HL-60/S4 (cell line): ENCODE data around the gene OOEP.

Experiments used
- in situ Hi-C: fragments of 300-500 bp; cut with MboI; formaldehyde crosslinking; loops from 2 replicates; pipeline ENCODE4 v1.14.3; 2022; ENCODE audit warnings: low sequenced_read_pairs

OOEP gene

DNA sequence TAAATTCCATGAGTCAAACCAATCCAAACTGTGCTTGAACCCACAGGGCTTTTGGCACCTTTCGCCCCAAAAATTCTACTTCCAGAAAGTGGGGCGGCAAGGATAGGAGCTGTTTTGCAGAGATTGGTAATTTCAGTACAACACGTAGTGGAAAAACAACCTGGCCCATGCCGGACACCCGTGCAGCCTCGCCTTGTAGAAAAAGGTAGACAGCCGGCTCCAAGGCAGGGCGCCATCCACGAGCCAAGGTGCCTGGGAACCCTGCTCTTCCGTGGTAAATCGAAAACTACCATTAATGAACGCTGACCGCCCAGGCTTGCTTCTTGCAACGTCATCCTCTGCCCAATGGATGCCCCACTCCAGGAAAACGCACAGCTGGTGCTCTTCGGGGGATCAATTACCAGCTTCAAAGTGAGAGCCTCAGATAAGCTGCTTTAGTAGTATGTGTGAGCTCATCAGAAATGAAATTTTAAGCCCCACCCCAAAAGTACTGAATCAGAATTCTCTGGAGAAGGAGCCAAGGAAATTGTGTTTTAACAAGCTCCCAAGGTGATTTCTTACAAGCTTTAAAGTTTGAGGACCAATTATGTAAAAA lies 1.8 kb downstream of the OOEP start:
- in situ Hi-C loops = no loop called here

DNA sequence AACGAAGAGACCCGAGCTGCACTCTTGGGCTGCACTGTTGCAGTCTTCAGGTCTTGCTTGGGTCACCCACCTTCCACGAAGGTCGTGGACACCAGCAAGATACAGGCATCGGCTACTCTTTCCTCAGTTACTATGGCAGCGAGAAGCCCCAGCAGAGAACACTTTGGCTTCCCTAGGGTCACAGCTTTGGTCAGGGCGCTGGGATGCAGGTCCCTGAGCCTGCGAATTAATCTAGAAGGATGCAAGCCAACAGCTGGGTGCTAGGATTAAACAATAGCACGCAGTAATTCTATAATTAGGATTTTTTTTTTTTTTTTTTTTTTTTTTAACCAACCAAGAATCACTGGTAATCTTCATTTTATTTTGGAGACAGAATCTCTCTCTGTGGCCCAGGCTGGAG lies 5.1 kb downstream of the OOEP start:
- in situ Hi-C loops = no loop called here

DNA sequence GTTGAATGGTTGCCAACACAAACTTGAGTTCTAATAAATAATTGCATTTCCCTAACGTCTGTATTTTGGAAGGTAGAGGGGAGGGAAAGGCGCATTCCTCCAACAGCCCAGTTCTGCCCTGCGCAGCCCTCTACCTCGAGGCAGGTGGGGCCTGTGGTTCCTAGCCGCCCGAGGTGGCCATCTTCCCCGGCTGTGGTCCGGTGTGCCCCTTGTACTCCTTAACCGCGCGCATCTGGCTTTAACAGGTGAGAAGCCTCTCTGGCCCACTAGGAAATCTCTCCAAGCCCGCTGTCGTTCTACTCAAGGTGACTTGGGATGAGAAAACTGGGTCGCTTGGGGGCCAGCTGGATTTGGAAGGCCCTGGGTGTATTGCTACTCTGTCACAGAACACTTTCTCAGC lies 5.6 kb downstream of the OOEP start:
- in situ Hi-C loops = no loop called here

DNA sequence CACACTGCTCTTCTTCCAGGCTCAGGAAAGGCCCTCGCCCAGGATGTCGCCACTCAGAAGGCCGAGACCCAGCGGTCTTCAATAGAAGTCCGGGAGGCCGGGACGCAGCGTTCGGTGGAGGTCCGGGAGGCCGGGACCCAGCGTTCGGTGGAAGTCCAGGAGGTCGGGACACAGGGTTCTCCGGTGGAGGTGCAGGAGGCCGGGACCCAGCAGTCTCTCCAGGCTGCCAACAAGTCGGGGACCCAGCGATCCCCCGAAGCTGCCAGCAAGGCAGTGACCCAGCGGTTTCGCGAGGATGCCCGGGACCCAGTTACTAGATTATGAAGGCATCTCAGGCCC lies 6.2 kb downstream of the OOEP start:
- in situ Hi-C loops = no loop called here

DNA sequence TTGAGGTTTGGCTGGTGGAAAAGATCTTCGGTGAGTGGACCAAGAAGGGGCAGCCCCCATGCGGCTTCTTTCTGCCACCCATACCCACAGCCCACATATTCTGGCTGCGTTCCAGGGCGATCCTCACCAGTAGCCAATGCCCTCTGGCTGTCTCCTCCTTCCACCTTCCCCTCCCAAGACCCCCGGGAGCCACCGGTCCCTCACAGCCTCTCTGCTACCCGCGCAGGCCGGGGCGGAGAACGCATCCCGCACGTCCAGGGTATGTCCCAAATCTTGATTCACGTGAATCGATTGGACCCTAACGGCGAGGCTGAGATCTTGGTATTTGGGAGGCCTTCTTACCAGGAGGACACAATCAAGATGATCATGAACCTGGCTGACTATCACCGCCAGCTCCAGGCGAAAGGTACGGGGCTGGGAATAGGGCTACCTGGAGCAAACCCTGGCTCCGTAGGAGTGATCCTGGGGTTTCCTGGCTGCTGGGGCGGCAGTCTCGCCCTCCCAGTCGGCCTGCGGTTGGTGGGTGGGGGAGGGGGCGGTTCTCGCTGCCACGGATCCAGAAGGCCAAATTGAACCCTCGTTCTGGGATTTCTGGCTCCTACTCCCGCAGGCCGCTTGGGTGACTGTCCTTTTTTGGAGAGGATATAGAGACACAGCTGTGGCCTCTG lies 6.7 kb downstream of the OOEP start:
- in situ Hi-C loops = no loop called here

DNA sequence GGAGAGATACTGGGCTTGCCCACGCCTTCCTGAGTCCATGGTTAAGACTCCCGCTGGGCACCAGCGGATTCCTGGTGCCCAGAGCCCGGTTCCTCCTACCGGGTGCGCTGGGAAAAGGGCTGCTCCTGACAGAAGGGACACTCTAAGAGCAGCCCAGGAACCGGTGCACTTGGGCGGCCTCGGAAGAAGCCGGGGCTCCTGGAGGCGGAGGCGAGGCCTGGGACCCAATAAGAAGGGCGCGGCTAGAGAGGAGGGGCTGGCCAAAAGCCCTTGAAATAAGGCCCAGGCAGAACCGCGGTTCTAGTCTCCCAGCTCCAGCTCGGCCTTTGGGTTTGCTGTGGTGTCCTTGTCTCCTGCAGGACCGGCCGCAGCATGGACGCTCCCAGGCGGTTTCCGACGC lies 7.3 kb downstream of the OOEP start, which contains the start of gene KHDC3L:
Gene KHDC3L (plus strand): TSS at position 301 of the 400 bp plus-strand sequence. CDS start 72 bp downstream, at position 373.
- in situ Hi-C loops = no loop called here

DNA sequence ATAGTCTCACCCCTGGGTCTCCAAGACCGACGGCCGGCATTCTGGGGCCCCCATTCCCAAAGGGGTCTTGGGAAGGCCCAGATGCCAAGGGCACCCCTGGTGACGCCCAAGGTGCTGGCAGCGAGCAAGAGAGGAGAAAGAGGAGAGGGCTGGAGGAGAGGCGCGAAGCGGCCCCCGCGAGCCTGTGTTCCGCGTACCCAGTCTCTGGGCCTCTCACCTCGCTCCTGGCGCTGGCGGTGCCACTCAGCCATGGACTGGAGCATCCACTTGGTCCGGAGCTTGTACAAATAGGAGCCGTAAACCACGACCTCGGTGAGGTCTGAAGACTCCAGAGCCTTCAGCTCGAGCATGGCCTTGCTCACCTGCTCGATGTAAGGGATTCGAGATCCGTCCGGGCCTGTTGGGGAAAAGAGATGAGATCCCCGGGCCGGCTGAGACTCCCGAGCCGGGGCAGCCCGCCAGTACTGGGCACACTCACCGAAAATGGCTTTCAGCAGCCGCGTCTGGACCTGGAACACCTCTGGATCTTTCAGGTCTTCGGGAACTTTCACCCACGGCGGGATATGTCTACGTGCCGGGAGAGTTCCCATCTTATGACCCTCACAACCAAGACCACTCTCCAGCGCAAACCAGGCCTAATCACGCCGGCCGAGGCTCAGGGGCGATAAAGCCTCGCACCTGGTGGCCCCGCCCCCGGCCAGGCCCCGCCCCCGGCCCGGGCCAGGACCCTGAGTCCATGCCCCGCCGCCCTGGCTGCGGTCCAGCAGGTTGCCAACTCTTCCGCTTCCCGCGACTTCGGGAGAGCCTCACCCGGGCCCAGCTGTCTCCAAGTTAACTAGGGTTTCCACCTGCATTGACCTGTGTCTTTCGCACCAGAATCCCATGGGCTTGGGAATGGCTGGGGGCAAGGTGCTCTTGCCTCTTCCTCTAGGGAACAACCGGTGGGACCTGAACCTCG lies 15.8 kb downstream of the OOEP start, which contains the start of gene DPPA5:
Gene DPPA5 (minus strand): TSS at position 641 of the 958 bp plus-strand sequence. CDS start 51 bp downstream, at position 590.
- in situ Hi-C loops = no loop called here

DNA sequence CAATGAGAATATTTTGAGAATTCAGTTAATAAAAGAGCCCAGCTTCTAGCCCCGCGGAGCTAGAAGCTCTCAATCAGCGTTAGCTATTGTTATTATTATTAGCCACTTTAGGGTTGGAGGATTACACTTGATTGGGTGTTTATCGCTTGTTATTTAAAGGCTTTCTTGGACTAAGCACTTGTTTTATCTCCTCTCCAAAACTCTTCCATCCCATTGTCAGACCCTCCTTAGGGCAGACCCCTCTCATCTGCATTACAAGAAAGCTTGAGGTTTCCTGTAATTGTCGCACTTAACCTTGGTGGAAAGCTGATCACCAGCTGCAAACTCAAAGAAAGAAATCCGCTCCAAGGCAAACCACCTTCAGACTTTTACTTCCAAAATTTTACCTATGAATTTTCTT lies 20.4 kb downstream of the OOEP start:
- in situ Hi-C loops = no loop called here

DNA sequence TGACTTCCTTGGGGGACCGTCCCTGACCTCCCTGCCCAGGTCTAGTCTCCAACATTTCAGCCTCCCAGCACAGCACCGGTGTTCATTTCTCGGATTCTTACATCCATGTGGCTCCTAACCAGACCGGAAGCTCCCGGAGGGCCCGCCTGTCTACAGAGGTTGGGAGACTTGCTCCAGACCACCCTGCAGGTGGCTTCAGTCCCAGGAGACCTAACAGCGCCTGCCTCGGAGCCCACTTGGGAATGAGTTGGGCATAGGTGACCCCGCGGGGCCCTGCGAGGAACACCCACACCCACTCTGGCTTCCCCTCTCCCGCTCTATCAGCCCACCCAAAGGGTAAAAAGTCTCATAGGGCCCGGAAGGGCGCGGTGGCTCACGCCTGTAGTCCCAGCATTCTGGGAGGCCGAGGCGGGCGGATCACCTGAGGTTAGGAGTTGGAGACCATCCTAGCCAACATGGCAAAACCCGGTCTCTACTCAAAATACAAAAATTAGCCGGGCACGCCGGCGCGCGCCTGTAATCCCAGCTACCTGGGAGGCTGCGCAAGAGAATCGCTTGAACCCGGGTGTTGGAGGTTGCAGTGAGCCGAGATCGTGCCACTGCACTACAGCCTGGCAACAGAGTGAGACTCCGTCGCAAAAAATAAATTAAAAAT lies 21.0 kb downstream of the OOEP start:
- in situ Hi-C loops = no loop called here

DNA sequence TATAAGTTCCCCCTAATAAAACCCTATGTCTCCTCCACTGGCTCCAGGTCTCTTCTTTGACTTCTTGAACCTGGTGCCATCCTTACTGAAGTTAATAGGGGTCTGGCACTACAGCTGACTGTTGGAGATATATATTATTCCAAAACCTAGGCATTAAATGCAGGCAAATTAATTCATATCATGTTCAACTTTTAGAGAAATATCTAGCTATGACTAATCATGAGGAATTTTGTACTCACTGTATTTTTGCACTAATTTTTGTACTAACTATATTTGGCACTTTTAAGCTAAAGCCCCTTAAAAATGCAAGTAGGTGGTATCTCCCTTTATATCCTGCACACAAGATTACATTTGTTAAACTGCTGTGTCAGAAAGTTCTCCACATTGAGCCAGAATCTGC lies 26.5 kb downstream of the OOEP start:
- in situ Hi-C loops = no loop called here

DNA sequence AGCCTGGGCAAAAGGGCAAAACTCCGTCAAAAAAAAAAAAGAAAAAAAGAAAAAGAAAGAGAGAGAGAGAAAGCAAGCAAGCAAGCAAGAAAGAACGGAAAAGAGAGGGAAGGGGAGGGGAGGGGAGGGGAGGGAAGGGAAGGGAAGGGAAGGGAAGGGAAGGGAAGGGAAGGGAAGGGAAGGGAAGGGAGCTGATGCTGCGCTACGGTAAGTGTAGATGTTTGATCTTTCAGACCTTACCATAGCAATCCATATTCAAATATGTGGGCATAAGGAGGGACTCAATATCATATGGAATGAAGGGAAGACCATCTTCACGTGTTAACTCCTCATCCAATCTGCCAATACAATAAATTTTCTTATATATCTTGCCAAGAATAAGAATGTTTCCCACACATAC lies 27.5 kb downstream of the OOEP start:
- in situ Hi-C loops = no loop called here

DNA sequence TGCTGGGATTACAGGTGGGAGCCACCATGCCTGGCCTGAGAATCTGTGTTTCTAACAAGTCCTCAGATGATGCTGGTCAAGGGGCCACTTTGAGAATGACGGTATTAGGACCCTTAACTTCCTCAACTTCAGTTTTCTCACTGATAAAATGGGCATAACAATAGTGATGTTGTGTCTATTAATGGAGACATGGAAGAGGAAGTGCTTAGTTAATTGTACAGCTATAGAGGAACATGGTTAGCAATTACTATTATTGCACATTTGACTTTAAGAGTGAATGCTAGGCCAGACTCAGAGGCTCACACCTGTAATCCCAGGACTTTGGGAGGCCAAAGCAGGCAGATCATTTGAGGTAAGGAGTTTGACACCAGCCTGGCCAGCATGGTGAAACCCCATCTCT lies 28.4 kb downstream of the OOEP start:
- in situ Hi-C loops = no loop called here

DNA sequence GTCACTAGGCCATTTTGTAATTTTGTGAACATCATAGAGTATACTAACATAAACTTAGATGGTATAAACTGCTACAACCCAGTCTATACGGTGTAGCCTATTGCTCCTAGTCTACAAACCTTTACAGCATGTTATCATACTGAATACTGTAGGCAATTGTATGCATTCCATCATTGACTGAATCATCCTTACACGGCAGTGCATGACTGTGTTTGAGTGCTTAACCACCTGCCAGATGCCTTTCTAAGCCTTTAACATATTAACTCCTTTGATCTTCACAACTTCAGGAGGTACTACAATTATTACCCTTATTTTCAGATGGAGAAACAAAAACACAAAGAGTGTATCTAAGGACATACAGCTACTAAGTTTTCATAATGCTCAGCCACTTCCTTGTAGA lies 29.6 kb downstream of the OOEP start:
- in situ Hi-C loops = no loop called here

DNA sequence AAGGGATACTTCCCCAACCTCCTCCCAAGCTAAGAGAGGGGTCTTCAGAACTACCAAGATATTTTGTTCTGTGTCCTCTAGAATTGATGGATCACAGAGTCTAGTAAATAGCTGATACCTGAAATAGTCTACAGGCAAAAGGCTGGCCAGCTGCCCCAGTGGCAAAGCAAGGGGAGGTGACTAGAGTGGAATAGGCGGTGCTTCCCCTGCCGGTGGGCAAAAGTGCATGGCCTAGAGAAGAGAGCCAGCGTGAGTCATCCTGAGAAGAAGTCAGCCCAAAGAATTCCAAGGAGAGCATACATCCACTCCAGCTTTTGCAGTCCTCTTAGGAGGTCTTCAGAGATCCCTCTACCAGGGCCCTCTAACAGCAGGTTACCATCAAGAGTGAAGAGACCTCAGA lies 30.4 kb downstream of the OOEP start:
- in situ Hi-C loops = no loop called here

DNA sequence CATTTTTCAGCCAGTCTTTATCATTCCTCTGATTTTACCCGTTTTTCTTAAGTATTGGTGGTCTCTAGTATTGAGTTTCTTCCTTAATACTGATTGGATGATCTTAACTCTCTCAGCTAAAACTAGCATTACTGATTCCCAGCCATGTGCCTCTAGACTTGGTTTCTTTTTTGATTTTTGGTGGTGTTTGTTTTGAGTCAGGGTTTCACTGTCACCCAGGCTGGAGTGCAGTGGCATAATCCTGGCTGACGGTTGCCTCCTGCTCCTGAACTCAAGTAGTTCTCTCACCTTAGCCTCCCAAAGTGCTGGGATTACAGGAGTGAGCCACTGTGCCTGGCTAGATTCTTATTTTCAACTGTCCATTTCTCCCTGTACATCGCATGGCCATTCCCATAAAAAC lies 40.5 kb downstream of the OOEP start:
- in situ Hi-C loops = no loop called here

DNA sequence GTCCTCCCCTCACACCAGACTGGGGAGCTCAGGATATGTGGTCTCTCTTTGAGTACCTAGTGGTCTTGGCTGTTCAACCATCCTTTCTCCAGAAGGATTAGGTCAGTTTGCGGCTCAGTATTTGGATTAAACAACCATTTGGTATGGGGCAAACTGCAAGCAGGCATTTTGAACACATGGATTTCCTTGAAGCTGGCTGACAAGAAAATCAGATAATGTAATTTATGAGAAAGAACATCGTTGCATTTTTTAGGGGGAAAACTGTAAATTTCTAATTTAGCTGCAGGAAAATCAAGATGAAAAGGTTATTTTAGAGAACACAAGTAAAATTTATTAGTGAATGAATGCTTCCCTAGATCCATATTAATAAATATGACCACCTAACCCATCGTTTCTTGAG lies 40.9 kb downstream of the OOEP start:
- in situ Hi-C loops = no loop called here

DNA sequence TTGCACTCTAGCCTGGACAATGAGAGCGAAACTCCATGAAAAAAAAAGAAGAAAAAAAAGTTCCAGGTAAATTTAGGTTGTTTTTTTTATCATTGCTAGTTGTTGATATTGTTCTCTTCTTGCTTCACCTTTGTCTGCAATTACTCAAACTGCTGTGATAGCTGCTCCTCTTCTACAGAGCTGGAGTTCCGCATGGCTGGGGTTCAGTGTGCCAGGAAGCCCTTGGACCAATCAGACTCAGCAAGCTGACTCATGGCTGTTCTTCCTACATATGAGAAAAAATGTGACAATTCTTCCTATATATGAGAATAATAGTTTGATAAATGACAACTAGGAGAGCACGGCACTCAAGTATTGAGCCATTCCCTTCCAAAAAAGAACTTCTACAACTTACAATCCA lies 44.0 kb downstream of the OOEP start:
- in situ Hi-C loops = no loop called here

DNA sequence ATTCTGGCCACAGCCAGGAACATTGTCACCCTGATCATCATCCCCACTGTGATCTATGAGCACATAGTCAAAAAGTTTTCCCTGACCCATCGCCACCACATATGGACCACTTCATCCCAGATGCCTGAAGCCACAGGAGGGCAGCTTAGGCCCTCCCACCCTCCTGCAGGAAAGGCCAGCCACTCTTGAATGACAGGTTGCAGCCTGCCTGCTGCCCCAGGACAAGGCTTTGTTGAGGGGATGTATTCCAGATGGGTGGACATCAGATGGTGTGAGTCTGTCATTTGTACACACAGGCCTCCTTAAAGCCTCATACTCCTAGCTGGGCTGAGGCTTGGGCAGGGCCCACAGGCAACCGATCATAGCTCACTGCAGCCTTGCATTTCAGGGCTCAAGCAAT lies 46.4 kb downstream of the OOEP start:
- in situ Hi-C loops = no loop called here
